ENCODE data around the gene TAS2R41. TPM values are rescaled to one million over a fixed set of nuclear protein-coding genes. Genes with fewer than 3 reads are reported as not detected.

TAS2R41 gene
- total and polyA plus RNA-seq, 2 of the 13 experiments (the other 11 are each of a cell fraction or from before 2014, with no cell fraction given): not detected

- Histone ChIP-seq H3K9ac (ENCODE audit: insufficient read depth, low read depth, low read length) (no peak overlapping the region), H3K27me3 (ENCODE audit: control insufficient read depth in 1 of 2, insufficient read depth in 2 of 2, low read length in 2 of 2) (peaks cover 0 to 4% of the 10 kb centered on the region in 2 experiments; a peak in 1 of 5 replicates)
- FAIRE-seq: no peak
- TF ChIP-seq ZNF572 (CRISPR knock-in tag; IDR thresholded peaks at IDR 0.05) (no peak), ZSCAN22 (CRISPR knock-in tag; IDR thresholded peaks at IDR 0.05) (no peak), GATAD1 (CRISPR knock-in tag; IDR thresholded peaks at IDR 0.05) (no peak), HOXA5 (CRISPR knock-in tag; IDR thresholded peaks at IDR 0.05) (no peak), BORCS8-MEF2B (CRISPR knock-in tag; IDR thresholded peaks at IDR 0.05) (no peak), ZBTB42 (CRISPR knock-in tag; IDR thresholded peaks at IDR 0.05) (no peak), KLF9 (CRISPR knock-in tag; IDR thresholded peaks at IDR 0.05; ENCODE audit: low read depth) (no peak), ZBTB37 (CRISPR knock-in tag; IDR thresholded peaks at IDR 0.05) (no peak), ZNF616 (CRISPR knock-in tag; IDR thresholded peaks at IDR 0.05; ENCODE audit: low read depth) (no peak), PRMT3 (CRISPR knock-in tag; IDR thresholded peaks at IDR 0.05; ENCODE audit: borderline replicate concordance, low read depth) (no peak)
- TF ChIP-seq, protein P1, sequence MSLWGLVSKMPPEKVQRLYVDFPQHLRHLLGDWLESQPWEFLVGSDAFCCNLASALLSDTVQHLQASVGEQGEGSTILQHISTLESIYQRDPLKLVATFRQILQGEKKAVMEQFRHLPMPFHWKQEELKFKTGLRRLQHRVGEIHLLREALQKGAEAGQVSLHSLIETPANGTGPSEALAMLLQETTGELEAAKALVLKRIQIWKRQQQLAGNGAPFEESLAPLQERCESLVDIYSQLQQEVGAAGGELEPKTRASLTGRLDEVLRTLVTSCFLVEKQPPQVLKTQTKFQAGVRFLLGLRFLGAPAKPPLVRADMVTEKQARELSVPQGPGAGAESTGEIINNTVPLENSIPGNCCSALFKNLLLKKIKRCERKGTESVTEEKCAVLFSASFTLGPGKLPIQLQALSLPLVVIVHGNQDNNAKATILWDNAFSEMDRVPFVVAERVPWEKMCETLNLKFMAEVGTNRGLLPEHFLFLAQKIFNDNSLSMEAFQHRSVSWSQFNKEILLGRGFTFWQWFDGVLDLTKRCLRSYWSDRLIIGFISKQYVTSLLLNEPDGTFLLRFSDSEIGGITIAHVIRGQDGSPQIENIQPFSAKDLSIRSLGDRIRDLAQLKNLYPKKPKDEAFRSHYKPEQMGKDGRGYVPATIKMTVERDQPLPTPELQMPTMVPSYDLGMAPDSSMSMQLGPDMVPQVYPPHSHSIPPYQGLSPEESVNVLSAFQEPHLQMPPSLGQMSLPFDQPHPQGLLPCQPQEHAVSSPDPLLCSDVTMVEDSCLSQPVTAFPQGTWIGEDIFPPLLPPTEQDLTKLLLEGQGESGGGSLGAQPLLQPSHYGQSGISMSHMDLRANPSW (CRISPR knock-in tag; IDR thresholded peaks at IDR 0.05; ENCODE audit: borderline replicate concordance): no peak
- TF ChIP-seq, protein P2, sequence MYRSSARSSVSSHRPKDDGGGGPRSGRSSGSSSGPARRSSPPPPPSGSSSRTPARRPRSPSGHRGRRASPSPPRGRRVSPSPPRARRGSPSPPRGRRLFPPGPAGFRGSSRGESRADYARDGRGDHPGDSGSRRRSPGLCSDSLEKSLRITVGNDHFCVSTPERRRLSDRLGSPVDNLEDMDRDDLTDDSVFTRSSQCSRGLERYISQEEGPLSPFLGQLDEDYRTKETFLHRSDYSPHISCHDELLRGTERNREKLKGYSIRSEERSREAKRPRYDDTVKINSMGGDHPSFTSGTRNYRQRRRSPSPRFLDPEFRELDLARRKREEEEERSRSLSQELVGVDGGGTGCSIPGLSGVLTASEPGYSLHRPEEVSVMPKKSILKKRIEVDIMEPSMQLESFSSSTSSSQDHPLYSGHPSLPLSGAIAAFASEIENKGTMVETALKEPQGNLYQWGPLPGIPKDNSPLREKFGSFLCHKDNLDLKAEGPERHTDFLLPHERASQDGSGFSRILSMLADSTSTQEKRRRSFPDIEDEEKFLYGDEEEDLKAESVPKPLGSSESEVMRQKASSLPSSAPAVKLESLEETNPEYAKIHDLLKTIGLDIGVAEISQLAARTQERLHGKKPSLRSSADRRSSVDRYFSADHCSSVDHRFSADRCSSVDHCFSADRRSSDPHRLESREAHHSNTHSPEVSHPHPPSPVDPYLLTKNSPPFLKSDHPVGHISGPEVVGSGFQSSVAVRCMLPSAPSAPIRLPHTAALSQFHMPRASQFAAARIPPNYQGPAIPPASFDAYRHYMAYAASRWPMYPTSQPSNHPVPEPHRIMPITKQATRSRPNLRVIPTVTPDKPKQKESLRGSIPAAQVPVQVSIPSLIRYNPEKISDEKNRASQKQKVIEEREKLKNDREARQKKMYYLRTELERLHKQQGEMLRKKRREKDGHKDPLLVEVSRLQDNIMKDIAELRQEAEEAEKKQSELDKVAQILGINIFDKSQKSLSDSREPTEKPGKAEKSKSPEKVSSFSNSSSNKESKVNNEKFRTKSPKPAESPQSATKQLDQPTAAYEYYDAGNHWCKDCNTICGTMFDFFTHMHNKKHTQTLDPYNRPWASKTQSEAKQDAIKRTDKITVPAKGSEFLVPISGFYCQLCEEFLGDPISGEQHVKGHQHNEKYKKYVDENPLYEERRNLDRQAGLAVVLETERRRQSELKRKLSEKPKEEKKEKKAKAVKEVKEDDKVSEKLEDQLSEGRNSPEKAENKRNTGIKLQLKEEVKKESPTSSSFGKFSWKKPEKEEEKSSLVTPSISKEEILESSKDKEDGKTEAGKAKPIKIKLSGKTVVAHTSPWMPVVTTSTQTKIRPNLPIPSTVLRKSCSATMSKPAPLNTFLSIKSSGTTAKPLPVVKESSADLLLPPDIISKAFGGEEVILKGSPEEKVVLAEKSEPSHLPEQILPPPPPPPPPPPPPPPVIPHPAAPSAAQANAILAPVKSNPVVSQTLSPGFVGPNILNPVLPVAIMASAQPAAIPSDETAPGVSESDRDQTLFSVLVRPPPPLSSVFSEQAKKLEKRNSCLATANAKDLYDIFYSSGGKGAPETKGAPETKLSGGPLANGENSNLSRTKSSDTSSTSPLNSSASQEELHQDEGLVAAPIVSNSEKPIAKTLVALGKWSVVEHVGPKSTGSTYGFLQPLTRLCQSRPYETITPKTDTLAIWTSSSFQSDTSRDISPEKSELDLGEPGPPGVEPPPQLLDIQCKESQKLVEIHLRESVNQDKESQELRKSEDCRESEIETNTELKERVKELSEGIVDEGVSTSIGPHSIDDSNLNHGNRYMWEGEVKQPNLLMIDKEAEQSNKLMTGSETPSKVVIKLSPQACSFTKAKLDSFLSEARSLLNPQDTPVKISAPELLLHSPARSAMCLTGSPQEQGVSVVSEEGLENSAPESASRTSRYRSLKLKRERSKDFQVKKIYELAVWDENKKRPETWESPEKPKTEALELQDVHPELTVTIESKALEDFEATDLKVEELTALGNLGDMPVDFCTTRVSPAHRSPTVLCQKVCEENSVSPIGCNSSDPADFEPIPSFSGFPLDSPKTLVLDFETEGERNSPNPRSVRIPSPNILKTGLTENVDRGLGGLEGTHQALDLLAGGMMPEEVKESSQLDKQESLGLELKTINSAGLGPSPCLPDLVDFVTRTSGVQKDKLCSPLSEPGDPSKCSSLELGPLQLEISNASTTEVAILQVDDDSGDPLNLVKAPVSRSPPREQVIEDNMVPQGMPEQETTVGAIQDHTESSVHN (CRISPR knock-in tag; IDR thresholded peaks at IDR 0.05): no peak
Observed at GRCh38 chr7:143510854-143511592, 33.4 kb downstream of the TAS2R41 start.

More at GRCh38 chr7:143510854-143511592, 33.4 kb downstream of the TAS2R41 start:
- no peak for ATAC-seq
- no TSS peak for BruUV-seq (replicated peaks)
- Histone ChIP-seq H3K9me3 (ENCODE audit: low read length) (no peaks in the 10 kb centered on the region), H3K4me2 (ENCODE audit: low read depth, low read length) (no peak overlapping the region), H3K36me3 (replicated peaks in 1 of 2; ENCODE audit: control insufficient read depth in 1 of 2, insufficient read depth in 2 of 2, low read length in 2 of 2) (no peaks in the 10 kb centered on the region), H3K4me1 (ENCODE audit: insufficient read depth, low read length) (no peaks in the 10 kb centered on the region), H2AFZ (ENCODE audit: low read length) (no peak overlapping the region), H3K27ac (ENCODE audit: extremely low read length, insufficient read depth, low read length) (no peak overlapping the region), H3K79me2 (ENCODE audit: insufficient read depth, low read length) (no peaks in the 10 kb centered on the region), H3K4me3 (replicated peaks in 1 of 3; ENCODE audit: insufficient read depth in 1 of 3, low read depth in 2 of 3, low read length in 3 of 3) (no peak overlapping the region), H4K20me1 (ENCODE audit: insufficient read depth, low read length) (no peaks in the 10 kb centered on the region)
- WGBS (ENCODE audit: low lambda C conversion rate): 71% methylated on average over 34 of the region's 65 CpGs
- no peak for DNase-seq (ENCODE audit: low spot score)
- POLR2A ChIA-PET: no interaction called here
- intact Hi-C loops (cut with micrococcal nuclease; ENCODE audit: unreplicated experiment) (no loop called here), in situ Hi-C loops (cut with HindIII; ENCODE audit: extremely low pct_ligation_motif_present, low pct_unique_long_range_greater_than_20kb) (no loop called here)
- CTCF ChIA-PET (ENCODE audit: low intra/inter-chr PET ratio, low total read pairs): no interaction called here
